Peyer's patch (tissue), 4 donors: Measurements from ENCODE around the gene CYBB. TPM values are rescaled to one million over a fixed set of nuclear protein-coding genes. Genes with fewer than 3 reads are reported as not detected.

Experiments used
- DNase-seq, 3 donors: peaks; one replicate each; pipeline ENCODE4 v3.0.0-alpha.2; 2017 to 2019
- H3K27ac ChIP-seq, 4 donors: fragments of 200-600 bp; sonication (generic); one replicate each; pipeline ENCODE4 v1.5.1; 2016 to 2019
- H3K27me3 ChIP-seq, 2 donors: fragments of 200-600 bp; sonication (generic); one replicate each; pipeline ENCODE4 v1.5.1; 2019
- H3K36me3 ChIP-seq, 3 donors: fragments of 200-600 bp; sonication (generic); one replicate each; pipeline ENCODE4 v1.5.1; 2016 to 2019
- H3K4me1 ChIP-seq, 4 donors: fragments of 200-600 bp; sonication (generic); one replicate each; pipeline ENCODE4 v1.5.1; 2016 to 2019
- H3K4me3 ChIP-seq, 4 donors: fragments of 200-600 bp; sonication (generic); 1 replicate in 3 of 4; 2 replicates in 1 of 4; pipeline ENCODE4 v1.5.1; 2016 to 2019; ENCODE audit warnings: mild to moderate bottlenecking in 1 of 4
- H3K9me3 ChIP-seq, 4 donors: fragments of 200-600 bp; sonication (generic); one replicate each; pipeline ENCODE4 v1.5.1; 2016 to 2019; ENCODE audit warnings: mild to moderate bottlenecking in 1 of 4
- POLR2A ChIP-seq, 2 donors: fragments of 450-650 bp; IDR thresholded peaks; one replicate each; pipeline ENCODE4 v1.5.1; 2017; ENCODE audit warnings: antibody characterized with exemption in 2 of 2, mild to moderate bottlenecking in 2 of 2, moderate library complexity in 2 of 2
- total RNA-seq, 4 donors: library from RNA; depleted of rRNA; stranded (reverse); fragments of >200 nt; gene quantifications; one replicate each; pipeline ENCODE4 v1.1.0, GENCODE V29; 2016
- TF ChIP-seq, protein P1 (sequence below), 6 experiments: fragments of 450-650 bp in 4 of 6; fragments of 200-600 bp in 2 of 6; sonication (generic) in 1 of 6; IDR thresholded peaks; one replicate each; pipeline ENCODE4 v1.5.1; 2017 to 2019; ENCODE audit warnings: antibody characterized with exemption in 6 of 6, mild to moderate bottlenecking in 3 of 6, moderate library complexity in 1 of 6

The CYBB gene
- total RNA-seq, 4 donors from 2014 or later, result 3.2 to 35.5 (median 6.8) TPM

DNA sequence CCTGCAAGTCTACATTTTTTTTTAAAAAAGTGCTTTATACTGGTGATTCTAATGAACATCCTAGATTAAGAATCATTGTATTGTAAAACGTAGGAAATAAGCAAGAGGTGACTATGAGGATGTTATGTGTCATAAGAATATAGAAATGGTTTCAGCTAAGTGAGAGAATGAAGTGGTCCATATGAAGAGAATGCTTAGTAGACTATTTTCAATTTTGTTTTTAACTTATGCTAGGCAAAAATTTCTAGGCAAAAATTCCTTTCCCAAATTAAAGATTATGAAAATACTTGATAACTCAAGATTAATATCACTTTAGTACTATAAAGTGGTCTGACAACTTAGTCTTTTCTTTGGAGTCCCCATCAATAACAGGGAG is 66.7 kb downstream of the CYBB start:
- Histone ChIP-seq H3K27me3 (no peaks in the 10 kb centered on the region), H3K4me3 (peak overlapping the region; percentile 61 to 90 (median 76)), H3K27ac (peak overlapping the region; percentile 79 to 92 (median 85)), H3K9me3 (no peaks in the 10 kb centered on the region), H3K4me1 (no peaks in the 10 kb centered on the region), H3K36me3 (no peaks in the 10 kb centered on the region)
- DNase-seq, result no peak
- no peak for TF ChIP-seq POLR2A (IDR thresholded peaks at IDR 0.05)
- TF ChIP-seq, protein P1, sequence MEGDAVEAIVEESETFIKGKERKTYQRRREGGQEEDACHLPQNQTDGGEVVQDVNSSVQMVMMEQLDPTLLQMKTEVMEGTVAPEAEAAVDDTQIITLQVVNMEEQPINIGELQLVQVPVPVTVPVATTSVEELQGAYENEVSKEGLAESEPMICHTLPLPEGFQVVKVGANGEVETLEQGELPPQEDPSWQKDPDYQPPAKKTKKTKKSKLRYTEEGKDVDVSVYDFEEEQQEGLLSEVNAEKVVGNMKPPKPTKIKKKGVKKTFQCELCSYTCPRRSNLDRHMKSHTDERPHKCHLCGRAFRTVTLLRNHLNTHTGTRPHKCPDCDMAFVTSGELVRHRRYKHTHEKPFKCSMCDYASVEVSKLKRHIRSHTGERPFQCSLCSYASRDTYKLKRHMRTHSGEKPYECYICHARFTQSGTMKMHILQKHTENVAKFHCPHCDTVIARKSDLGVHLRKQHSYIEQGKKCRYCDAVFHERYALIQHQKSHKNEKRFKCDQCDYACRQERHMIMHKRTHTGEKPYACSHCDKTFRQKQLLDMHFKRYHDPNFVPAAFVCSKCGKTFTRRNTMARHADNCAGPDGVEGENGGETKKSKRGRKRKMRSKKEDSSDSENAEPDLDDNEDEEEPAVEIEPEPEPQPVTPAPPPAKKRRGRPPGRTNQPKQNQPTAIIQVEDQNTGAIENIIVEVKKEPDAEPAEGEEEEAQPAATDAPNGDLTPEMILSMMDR (IDR thresholded peaks at IDR 0.05), result no peak

- peak within 1 kb of the TSS; percentile 61 to 90 (median 76) for H3K4me3 ChIP-seq
- peak within 1 kb of the TSS; percentile 79 to 92 (median 85) for H3K27ac ChIP-seq
- TF ChIP-seq POLR2A (IDR thresholded peaks at IDR 0.05), result peak; percentile 64 to 82
- TF ChIP-seq, protein P1 (IDR thresholded peaks at IDR 0.05), result peak in 1 of 6 experiments; percentile 2
- no peaks in the 10 kb centered on the region for H3K4me1 ChIP-seq
- no peaks in the 10 kb centered on the region for H3K36me3 ChIP-seq
- peak; percentile 75 to 93 (median 86) for DNase-seq
- H3K27me3 ChIP-seq, result no peaks in the 10 kb centered on the region
- H3K9me3 ChIP-seq, result no peaks in the 10 kb centered on the region
These were observed 67.3 kb downstream of the CYBB start, which contains the start of gene DYNLT3 for GRCh38 chrX:37846934-37847732. Gene DYNLT3 (minus strand): TSS chrX:37847571. CDS start chrX:37847510, 61 bp downstream.

DNA sequence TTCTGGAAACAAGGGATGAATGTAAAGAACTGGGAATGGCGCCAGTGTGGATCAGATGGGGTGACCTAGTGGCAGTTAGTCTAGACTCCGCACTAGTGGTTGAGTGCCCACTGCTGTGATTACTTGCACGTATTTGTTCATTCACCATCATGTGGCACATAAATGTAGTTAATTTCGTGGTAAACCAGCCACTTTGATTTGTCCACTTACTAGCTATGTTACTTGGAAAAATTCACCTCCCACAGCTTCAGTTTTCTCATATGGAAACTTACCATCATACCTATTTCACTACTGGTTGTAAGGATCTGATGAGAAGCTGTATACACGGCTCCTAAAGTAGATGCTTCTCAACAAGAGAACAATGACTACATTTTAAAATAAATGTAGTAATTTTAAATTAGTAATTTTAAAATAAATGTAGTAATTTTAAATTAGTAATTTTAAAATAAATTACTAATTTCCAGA is 67.9 kb downstream of the CYBB start:
- Histone ChIP-seq H3K27ac (peak overlapping the region; percentile 79 to 92 (median 85)), H3K27me3 (no peaks in the 10 kb centered on the region), H3K9me3 (no peaks in the 10 kb centered on the region), H3K4me1 (no peaks in the 10 kb centered on the region), H3K4me3 (peak overlapping the region; percentile 61 to 90 (median 76)), H3K36me3 (no peaks in the 10 kb centered on the region)
- TF ChIP-seq POLR2A (IDR thresholded peaks at IDR 0.05), result no peak
- DNase-seq, result no peak

- Histone ChIP-seq H3K27ac (no peak overlapping the region), H3K4me1 (no peaks in the 10 kb centered on the region), H3K27me3 (no peaks in the 10 kb centered on the region), H3K9me3 (no peaks in the 10 kb centered on the region), H3K36me3 (no peaks in the 10 kb centered on the region), H3K4me3 (no peak overlapping the region)
- TF ChIP-seq, protein P1 (IDR thresholded peaks at IDR 0.05), result no peak
- no peak for TF ChIP-seq POLR2A (IDR thresholded peaks at IDR 0.05)
- DNase-seq, result no peak
These were observed 74.3 kb downstream of the CYBB start for GRCh38 chrX:37854148-37854547.

DNA sequence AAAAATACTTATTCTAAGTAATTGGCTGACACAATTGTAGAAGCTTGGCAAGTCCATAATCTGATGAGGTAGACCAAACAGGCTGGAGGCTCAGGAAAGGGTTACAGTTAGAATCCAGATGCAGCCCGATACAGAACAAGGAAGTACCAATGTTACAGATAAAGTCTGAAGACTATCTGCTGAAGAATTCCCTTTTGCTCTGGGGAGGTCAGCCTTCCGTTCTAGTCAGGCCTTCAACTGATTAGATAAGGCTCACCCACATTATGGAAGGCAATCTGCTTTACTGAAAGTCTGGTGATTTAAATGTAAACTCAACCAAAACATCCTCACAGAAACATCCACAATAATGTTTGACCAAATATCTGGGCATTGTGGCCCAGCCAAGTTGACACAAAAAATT is 74.9 kb downstream of the CYBB start:
- no peaks in the 10 kb centered on the region for H3K27me3 ChIP-seq
- no peaks in the 10 kb centered on the region for H3K4me1 ChIP-seq
- H3K36me3 ChIP-seq, result no peaks in the 10 kb centered on the region
- H3K4me3 ChIP-seq, result no peak overlapping the region
- TF ChIP-seq, protein P1 (IDR thresholded peaks at IDR 0.05), result no peak
- TF ChIP-seq POLR2A (IDR thresholded peaks at IDR 0.05), result no peak
- no peaks in the 10 kb centered on the region for H3K9me3 ChIP-seq
- no peak for DNase-seq
- no peak overlapping the region for H3K27ac ChIP-seq

GRCh38 chrX:37860721-37861120 is 80.9 kb downstream of the CYBB start:
- H3K4me3 ChIP-seq, result no peak overlapping the region
- H3K36me3 ChIP-seq, result no peaks in the 10 kb centered on the region
- H3K27ac ChIP-seq, result no peak overlapping the region
- no peak for DNase-seq
- TF ChIP-seq POLR2A (IDR thresholded peaks at IDR 0.05), result no peak
- TF ChIP-seq, protein P1 (IDR thresholded peaks at IDR 0.05), result no peak
- no peaks in the 10 kb centered on the region for H3K27me3 ChIP-seq
- no peaks in the 10 kb centered on the region for H3K4me1 ChIP-seq
- H3K9me3 ChIP-seq, result no peaks in the 10 kb centered on the region
